ENCODE data around the gene ATP2C2. TPM values are rescaled to one million over a fixed set of nuclear protein-coding genes. Genes with fewer than 3 reads are reported as not detected.
"Not testable (repeated sequence)": the region's sequence is repeated elsewhere in the genome, so short reads cannot be mapped to it uniquely, and the experiment has no call there.

ATP2C2 gene
- total RNA-seq, 1 donor from 2014 or later, result 6.8 TPM

DNA sequence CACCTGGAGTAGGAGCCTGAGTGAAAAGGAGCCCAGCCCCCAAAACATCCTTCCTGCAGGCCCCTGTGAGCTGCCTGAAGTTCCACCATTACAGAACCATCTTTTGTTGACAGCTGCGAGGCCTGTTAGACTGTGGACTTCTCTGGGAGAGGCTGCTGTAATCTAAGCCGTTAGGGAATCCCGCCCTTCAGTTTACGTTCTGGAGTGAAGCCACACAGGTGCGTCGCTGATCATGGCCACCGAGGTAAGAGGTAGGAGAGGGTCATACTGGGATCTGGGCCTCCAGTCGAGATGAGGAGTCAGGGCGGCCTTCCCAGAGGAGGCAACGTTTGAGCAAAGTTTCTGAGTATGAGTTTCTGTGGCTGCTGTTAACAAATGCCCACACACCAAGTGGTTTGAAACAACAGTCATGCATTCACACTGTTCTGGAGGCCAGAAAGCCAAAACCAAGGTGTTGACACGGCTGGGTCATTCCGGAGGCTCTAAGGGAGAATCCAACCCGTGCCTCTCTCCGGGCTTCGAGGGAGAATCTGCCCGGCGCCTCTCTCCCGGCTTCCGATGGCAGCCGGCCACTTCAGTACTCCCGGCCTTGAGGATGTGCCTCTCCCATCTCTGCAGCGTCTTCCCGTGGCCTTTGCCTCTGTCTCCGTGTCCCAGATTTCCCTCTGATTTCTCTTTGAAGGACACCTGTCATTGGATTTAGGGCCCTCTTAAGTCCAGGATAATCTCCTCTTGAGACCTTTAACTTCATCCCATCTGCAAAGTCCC is 26.6 kb upstream of the ATP2C2 start:
- H3K4me1 Mint-ChIP-seq (ENCODE audit: low read depth), result no peaks in the 10 kb centered on the region
- DNase-seq (ENCODE audit: low spot score, unreplicated experiment), result no peak
- peaks cover 2% of the 10 kb centered on the region for H3K36me3 Mint-ChIP-seq (ENCODE audit: insufficient read depth)
- TF ChIP-seq, protein P1, sequence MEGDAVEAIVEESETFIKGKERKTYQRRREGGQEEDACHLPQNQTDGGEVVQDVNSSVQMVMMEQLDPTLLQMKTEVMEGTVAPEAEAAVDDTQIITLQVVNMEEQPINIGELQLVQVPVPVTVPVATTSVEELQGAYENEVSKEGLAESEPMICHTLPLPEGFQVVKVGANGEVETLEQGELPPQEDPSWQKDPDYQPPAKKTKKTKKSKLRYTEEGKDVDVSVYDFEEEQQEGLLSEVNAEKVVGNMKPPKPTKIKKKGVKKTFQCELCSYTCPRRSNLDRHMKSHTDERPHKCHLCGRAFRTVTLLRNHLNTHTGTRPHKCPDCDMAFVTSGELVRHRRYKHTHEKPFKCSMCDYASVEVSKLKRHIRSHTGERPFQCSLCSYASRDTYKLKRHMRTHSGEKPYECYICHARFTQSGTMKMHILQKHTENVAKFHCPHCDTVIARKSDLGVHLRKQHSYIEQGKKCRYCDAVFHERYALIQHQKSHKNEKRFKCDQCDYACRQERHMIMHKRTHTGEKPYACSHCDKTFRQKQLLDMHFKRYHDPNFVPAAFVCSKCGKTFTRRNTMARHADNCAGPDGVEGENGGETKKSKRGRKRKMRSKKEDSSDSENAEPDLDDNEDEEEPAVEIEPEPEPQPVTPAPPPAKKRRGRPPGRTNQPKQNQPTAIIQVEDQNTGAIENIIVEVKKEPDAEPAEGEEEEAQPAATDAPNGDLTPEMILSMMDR (IDR thresholded peaks at IDR 0.05; ENCODE audit: unreplicated experiment), result no peak
- peaks cover 4% of the 10 kb centered on the region for H3K9me3 Mint-ChIP-seq (ENCODE audit: low read depth)
- no peak overlapping the region for H3K4me3 Mint-ChIP-seq (ENCODE audit: low read depth)
- H3K27me3 Mint-ChIP-seq, result peaks cover 12% of the 10 kb centered on the region
- H3K27ac Mint-ChIP-seq, result no peak overlapping the region

- H3K4me1 Mint-ChIP-seq (ENCODE audit: low read depth); H3K9me3 Mint-ChIP-seq (ENCODE audit: low read depth); DNase-seq (ENCODE audit: low spot score, unreplicated experiment); H3K36me3 Mint-ChIP-seq (ENCODE audit: insufficient read depth); H3K27ac Mint-ChIP-seq; H3K4me3 Mint-ChIP-seq (ENCODE audit: low read depth): not testable (repeated sequence)
- peaks cover 13% of the 10 kb centered on the region for H3K27me3 Mint-ChIP-seq
Observed at GRCh38 chr16:84343800-84344199, 24.5 kb upstream of the ATP2C2 start.

- no peaks in the 10 kb centered on the region for H3K9me3 Mint-ChIP-seq (ENCODE audit: low read depth)
- TF ChIP-seq, protein P1 (IDR thresholded peaks at IDR 0.05; ENCODE audit: unreplicated experiment), result no peak
- peaks cover 2% of the 10 kb centered on the region for H3K4me1 Mint-ChIP-seq (ENCODE audit: low read depth)
- no peak for DNase-seq (ENCODE audit: low spot score, unreplicated experiment)
- H3K4me3 Mint-ChIP-seq (ENCODE audit: low read depth), result no peak overlapping the region
- H3K36me3 Mint-ChIP-seq (ENCODE audit: insufficient read depth), result no peaks in the 10 kb centered on the region
- no peak overlapping the region for H3K27ac Mint-ChIP-seq
- H3K27me3 Mint-ChIP-seq, result peaks cover 8% of the 10 kb centered on the region
Observed at GRCh38 chr16:84344781-84345180, 23.6 kb upstream of the ATP2C2 start.

GRCh38 chr16:84347161-84347560 is 21.2 kb upstream of the ATP2C2 start:
- Mint-ChIP-seq H3K27me3 (peaks cover 4% of the 10 kb centered on the region), H3K4me3 (ENCODE audit: low read depth) (no peak overlapping the region), H3K27ac (no peak overlapping the region), H3K9me3 (ENCODE audit: low read depth) (no peaks in the 10 kb centered on the region), H3K36me3 (ENCODE audit: insufficient read depth) (no peaks in the 10 kb centered on the region), H3K4me1 (ENCODE audit: low read depth) (peaks cover 5% of the 10 kb centered on the region)
- DNase-seq (ENCODE audit: low spot score, unreplicated experiment), result no peak
- TF ChIP-seq, protein P1 (IDR thresholded peaks at IDR 0.05; ENCODE audit: unreplicated experiment), result no peak

GRCh38 chr16:84348386-84348888 is 19.9 kb upstream of the ATP2C2 start:
- peaks cover 4% of the 10 kb centered on the region for H3K27me3 Mint-ChIP-seq
- H3K27ac Mint-ChIP-seq, result no peak overlapping the region
- TF ChIP-seq, protein P1 (IDR thresholded peaks at IDR 0.05; ENCODE audit: unreplicated experiment), result no peak
- peaks cover 5% of the 10 kb centered on the region for H3K4me1 Mint-ChIP-seq (ENCODE audit: low read depth)
- H3K36me3 Mint-ChIP-seq (ENCODE audit: insufficient read depth), result no peaks in the 10 kb centered on the region
- no peaks in the 10 kb centered on the region for H3K9me3 Mint-ChIP-seq (ENCODE audit: low read depth)
- no peak overlapping the region for H3K4me3 Mint-ChIP-seq (ENCODE audit: low read depth)
- no peak for DNase-seq (ENCODE audit: low spot score, unreplicated experiment)
